Nephron progenitor cell (in vitro differentiated cells): ENCODE measurements around the gene TPPP.

Experiments used
- DNase-seq: peaks from one replicate; pipeline ENCODE4 v3.0.0; 2021
- H3K27ac Mint-ChIP-seq: 2 replicates; pipeline ENCODE4 v1.8.0; 2021; ENCODE audit warnings: mild to moderate bottlenecking, moderate library complexity, mixed read lengths
- H3K27me3 Mint-ChIP-seq: 2 replicates; pipeline ENCODE4 v1.8.0; 2021; ENCODE audit warnings: mild to moderate bottlenecking, low read depth, mixed read lengths; ENCODE audit not compliant: poor library complexity
- H3K36me3 Mint-ChIP-seq: 2 replicates; pipeline ENCODE4 v1.8.0; 2021; ENCODE audit warnings: low read depth, mixed read lengths
- H3K4me1 Mint-ChIP-seq: 2 replicates; pipeline ENCODE4 v1.8.0; 2021; ENCODE audit warnings: mixed read lengths
- H3K4me3 Mint-ChIP-seq: 2 replicates; pipeline ENCODE4 v1.8.0; 2021; ENCODE audit warnings: mild to moderate bottlenecking, moderate library complexity, mixed read lengths
- H3K9me3 Mint-ChIP-seq: 2 replicates; pipeline ENCODE4 v1.8.0; 2021; ENCODE audit warnings: mild to moderate bottlenecking, moderate library complexity, mixed read lengths
- TF ChIP-seq, protein P1 (sequence below): fragments of 200-600 bp; sonication (generic); IDR thresholded peaks from 2 replicates; pipeline ENCODE4 v1.5.0; 2021; ENCODE audit warnings: antibody characterized with exemption

TPPP gene

DNA sequence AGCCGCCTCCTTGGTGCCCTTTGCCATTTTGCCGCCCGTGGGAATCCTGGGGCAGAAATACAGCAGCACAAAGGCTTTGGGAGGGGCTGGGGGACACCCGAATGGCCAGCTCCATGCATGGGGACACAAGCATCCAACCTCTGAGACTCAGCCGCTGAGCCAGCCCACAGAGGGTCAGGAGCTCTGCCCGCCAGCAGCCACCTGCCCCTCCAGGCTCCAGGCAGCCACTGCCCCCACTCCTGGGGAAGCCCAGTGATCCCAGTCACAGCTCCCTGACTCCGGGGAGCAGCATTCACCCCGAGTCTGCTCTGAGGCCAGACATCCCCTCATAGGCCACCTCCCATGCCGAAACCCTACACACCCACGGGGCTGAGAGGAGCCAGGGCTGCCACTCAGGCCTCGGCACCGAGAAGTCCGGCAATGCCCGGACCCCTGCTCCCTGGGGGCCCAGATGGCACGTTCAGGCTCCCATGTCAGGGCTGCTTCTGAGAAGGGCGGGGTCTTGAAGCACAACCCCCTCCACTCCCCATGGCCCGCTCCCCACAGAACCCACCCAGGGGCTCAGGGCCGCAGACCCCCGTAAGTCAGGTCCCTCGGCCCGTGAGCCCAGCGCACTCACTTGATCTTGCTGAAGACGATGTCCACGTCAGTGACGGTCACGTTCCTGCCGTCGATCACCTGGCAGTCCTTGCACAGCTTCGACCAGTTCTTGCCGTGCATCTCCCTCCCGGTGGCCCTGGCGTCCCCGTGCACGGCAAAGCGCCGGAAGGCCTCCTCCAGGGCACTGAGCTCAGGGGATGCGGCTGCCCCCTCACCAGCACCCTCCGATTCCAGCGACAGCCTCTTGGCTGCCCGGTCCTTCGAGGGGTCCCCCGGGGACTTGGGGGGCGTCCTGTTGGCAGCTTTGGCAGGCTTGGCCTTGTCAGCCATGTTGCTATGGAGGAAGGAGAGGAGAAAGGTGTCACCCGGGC is 15.7 kb downstream of the TPPP start:
- TF ChIP-seq, protein P1, sequence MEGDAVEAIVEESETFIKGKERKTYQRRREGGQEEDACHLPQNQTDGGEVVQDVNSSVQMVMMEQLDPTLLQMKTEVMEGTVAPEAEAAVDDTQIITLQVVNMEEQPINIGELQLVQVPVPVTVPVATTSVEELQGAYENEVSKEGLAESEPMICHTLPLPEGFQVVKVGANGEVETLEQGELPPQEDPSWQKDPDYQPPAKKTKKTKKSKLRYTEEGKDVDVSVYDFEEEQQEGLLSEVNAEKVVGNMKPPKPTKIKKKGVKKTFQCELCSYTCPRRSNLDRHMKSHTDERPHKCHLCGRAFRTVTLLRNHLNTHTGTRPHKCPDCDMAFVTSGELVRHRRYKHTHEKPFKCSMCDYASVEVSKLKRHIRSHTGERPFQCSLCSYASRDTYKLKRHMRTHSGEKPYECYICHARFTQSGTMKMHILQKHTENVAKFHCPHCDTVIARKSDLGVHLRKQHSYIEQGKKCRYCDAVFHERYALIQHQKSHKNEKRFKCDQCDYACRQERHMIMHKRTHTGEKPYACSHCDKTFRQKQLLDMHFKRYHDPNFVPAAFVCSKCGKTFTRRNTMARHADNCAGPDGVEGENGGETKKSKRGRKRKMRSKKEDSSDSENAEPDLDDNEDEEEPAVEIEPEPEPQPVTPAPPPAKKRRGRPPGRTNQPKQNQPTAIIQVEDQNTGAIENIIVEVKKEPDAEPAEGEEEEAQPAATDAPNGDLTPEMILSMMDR = no peak
- no peaks in the 10 kb centered on the region for H3K9me3 Mint-ChIP-seq
- no peaks in the 10 kb centered on the region for H3K36me3 Mint-ChIP-seq
- H3K4me1 Mint-ChIP-seq = peaks cover 24% of the 10 kb centered on the region
- no peak for DNase-seq
- no peak overlapping the region for H3K27ac Mint-ChIP-seq
- peaks cover 9% of the 10 kb centered on the region for H3K27me3 Mint-ChIP-seq
- no peak overlapping the region for H3K4me3 Mint-ChIP-seq

DNA sequence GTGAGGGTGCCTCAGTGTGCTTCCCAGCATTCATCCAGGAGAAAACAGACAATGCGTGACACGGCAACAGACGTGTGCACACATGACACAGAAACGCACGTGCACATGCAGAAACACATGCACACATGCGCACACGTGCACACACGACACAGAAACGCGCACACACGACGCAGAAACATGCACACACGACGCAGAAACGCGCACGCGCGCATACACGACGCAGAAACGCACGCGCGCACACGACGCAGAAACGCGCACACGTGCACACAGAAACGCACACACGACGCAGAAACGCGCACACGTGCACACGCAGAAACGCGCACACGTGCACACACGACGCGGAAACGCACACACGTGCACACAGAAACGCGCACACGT is 16.5 kb downstream of the TPPP start:
- Mint-ChIP-seq H3K27ac (no peak overlapping the region), H3K27me3 (peaks cover 9% of the 10 kb centered on the region), H3K4me3 (no peak overlapping the region), H3K9me3 (no peaks in the 10 kb centered on the region), H3K4me1 (peaks cover 27% of the 10 kb centered on the region), H3K36me3 (no peaks in the 10 kb centered on the region)
- TF ChIP-seq, protein P1 = no peak
- no peak for DNase-seq

DNA sequence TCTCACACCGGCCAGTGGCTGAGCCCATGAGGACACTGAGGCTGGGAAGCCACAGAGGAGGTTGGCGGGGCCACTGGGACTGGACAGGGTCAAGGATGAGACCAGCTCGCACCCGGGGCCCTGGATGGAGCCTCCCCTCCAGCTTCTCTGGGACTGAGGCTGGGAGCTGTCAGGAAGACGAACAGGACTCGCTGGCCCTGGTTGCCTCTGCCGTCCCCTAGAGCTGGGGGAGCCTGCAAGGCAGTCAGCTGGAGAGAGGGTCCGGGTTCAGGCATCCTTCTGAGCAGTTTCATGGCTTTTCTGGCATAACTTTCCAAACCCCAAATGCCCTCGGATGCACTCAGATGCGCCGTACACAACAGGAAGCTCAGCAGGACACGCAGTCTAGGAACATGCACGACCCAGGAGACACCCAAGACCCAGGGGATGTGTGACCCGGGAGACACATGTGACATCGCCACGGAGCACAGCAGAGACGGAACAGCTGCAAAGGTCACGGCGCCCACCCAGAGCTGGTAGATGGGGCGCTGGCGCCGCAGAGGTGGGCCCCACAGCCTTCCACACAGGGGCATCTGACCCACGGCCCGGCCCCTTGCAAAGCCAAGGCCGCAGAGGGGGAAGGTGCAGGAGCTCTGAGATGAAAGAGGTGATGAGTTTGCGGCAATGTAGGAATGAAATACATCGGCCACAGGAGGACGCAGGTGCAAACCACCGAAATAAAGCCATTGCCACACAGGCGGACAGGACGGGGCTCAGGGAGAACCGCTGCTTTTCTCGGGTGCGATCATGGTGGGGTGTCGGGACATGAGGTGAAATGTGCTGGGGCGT is 17.1 kb downstream of the TPPP start:
- Mint-ChIP-seq H3K27me3 (peaks cover 9% of the 10 kb centered on the region), H3K27ac (peak overlapping the region; percentile 23), H3K9me3 (no peaks in the 10 kb centered on the region), H3K4me1 (peaks cover 27% of the 10 kb centered on the region), H3K4me3 (no peak overlapping the region), H3K36me3 (no peaks in the 10 kb centered on the region)
- TF ChIP-seq, protein P1 = no peak
- DNase-seq = no peak

DNA sequence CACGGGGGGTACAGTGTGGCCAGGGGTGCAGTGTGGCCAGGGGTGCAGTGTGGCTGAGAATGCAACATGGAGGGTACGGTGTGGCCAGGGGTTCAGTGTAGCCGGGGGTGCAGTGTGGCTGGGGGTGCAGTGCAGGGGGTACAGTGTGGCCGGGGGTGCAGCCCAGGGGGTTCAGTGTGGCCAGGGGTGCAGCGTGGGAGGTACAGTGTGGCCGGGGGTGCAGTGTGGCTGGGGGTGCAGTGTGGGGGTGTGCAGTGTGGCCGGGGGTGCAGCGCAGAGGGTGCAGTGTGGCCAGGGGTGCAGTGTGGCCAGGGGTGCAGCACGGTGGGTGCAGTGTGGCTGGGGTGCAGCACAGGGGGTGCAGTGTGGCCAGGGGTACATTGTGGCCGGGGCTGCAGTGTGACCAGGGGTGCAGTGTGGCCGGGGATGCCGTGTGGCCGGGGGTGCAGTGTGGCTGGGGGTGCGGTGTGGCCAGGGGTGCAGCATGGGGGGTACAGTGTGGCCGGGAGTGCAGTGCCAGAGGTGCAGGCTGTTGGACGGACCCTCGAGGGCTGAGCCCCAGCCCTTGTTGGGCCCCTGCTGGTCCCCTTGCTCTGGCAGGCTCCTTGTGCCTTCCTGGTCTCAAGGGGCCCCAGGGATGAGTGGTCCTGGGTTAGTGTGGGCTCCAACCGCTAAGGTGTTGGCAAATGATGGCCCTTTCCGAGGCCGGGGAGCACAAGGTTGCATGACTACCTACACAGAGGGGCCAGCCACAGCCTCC is 17.9 kb downstream of the TPPP start:
- TF ChIP-seq, protein P1 = no peak
- Mint-ChIP-seq H3K9me3 (no peaks in the 10 kb centered on the region), H3K27me3 (peaks cover 9% of the 10 kb centered on the region), H3K27ac (no peak overlapping the region), H3K4me3 (no peak overlapping the region), H3K36me3 (no peaks in the 10 kb centered on the region), H3K4me1 (peaks cover 27% of the 10 kb centered on the region)
- DNase-seq = no peak

DNA sequence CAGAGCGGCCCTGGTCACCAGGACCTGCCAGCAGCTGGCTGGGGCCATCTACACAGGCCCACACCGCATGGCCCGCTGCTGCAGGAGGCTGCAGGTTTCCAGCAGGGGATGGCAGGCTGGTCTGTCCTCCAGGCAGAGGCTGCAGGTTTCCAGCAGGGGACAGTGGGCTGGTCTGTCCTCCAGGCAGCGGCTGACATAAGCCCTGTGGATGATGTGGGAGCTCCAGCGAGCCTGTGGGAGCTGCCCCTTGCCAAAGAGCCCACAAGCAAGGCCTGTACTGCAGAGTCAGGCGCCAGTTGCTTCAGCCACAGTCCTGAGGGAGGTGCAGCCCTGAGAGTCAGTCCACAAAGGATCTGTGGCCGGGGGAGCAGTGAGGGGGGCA is 18.5 kb downstream of the TPPP start:
- H3K9me3 Mint-ChIP-seq = no peaks in the 10 kb centered on the region
- no peaks in the 10 kb centered on the region for H3K36me3 Mint-ChIP-seq
- H3K27ac Mint-ChIP-seq = no peak overlapping the region
- H3K4me3 Mint-ChIP-seq = no peak overlapping the region
- H3K27me3 Mint-ChIP-seq = peaks cover 9% of the 10 kb centered on the region
- peaks cover 27% of the 10 kb centered on the region for H3K4me1 Mint-ChIP-seq
- DNase-seq = no peak
- TF ChIP-seq, protein P1 = no peak
